GM19023 (cell line): Measurements from ENCODE around the gene NDNF.

Experiments
- ATAC-seq: cut with Tn5 transposase; IDR thresholded peaks from one replicate; pipeline ENCODE4 v1.9.1; 2021; ENCODE audit warnings: mild to moderate bottlenecking, moderate library complexity; ENCODE audit not compliant: unreplicated experiment

NDNF gene

GRCh38 chr4:121018543-121018942 lies 53.8 kb downstream of the NDNF start:
- no peak for ATAC-seq

DNA sequence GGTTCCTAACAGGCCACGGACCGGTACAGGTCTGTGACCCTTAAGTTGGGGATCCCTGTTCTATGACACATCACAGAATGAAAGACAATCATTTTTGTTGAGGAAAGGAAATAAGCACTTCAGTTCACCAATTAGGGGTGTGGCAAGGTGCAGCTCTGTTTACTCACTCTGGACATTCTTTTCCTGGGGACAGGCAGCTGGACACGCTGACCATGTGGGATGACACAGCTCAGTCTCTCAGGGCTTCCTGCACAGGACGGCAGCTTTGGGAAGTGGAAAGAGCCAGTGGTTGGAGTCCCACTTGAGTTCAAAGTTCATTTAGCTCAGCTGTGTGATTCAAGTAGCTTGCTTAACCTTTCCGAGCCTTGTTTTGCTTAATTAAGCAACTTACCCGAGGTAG lies 55.7 kb downstream of the NDNF start:
- no peak for ATAC-seq

DNA sequence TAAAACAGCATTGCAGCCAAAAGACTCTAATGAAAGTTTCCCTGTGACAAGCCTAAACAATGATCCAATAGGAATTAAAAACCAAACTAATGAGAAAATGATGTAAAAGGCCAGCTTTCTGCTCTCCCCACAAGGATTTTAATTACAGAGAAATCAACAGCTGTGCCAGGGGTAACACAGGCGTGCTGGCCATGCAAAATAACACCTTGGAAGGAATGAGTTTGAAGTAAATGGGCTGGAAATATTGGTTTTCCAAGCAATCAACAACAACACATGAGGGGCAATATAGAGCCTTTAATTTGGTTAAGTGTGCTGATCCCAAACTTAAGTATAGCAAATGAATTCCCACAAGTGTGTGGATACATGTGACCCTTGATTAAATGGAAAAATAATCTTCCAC lies 56.9 kb downstream of the NDNF start:
- ATAC-seq = no peak

- no peak for ATAC-seq
Measured at GRCh38 chr4:121014544-121014943, 57.8 kb downstream of the NDNF start.

- ATAC-seq = no peak
Measured at GRCh38 chr4:121011780-121012340, 60.5 kb downstream of the NDNF start.

DNA sequence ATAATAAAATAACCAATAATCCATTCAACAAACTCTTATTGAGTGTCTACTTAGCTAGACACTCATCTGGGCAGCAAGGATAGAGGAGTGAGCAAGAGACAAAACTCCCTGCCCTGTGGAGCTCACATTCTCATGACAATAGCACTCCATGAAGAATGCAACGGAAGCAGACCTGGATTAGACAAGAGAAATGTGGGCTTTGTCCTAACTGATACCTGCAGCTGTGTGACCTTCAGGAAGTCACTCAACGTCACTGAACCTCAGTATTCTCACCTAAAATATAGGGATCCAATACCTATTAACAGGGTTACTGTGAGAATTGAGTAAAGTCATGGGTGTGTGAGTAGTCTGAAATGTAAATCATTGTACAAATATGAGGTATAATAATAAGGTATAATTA lies 61.2 kb downstream of the NDNF start:
- no peak for ATAC-seq

- no peak for ATAC-seq
Measured at GRCh38 chr4:121009578-121010478, 62.5 kb downstream of the NDNF start.

- ATAC-seq = no peak
Measured at GRCh38 chr4:121007660-121008059, 64.7 kb downstream of the NDNF start.

- no peak for ATAC-seq
Measured at GRCh38 chr4:121003863-121004262, 68.5 kb downstream of the NDNF start.

- ATAC-seq = no peak
Measured at GRCh38 chr4:120995266-120996010, 76.9 kb downstream of the NDNF start.

DNA sequence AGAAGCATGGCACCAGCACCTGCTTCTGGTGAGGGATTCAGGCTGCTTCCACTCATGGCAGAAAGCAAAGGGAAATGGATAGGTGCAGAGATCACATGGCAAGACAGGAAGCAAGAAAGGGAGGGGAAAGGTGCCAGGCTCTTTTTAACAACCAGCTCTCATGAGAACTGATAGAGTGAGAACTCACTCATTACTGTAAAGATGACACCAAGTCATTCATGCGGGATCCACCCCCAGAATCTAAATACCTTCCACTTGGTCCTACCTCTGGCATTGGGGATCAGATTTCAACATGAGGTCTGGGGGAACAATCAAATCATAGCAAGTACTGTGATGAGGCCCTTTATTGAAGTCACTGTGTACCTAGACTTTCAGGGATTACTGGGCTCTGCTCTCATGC lies 77.8 kb downstream of the NDNF start:
- ATAC-seq = no peak

GRCh38 chr4:120991885-120992284 lies 80.5 kb downstream of the NDNF start:
- no peak for ATAC-seq

DNA sequence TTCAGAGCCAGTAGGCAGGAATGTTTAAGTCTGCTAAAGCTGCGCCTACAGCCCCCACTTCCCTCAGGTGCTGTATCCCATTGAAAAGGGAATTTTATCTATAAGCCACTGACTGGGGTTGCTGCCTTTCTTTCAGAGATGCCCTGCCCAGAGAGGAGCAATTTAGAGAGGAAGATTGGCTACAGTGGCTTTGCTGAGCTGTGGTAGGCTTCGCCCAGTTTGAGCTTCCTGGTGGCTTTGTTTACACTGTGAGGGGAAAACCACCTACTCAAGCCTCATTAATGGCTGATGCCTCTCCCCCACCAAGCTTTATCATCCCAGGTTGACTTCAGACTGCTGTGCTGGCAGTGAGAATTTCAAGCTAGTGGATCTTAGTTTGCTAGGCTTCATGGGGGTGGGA lies 82.1 kb downstream of the NDNF start:
- no peak for ATAC-seq
